PFSK-1 (cell line): ENCODE data around the gene AGO1.

Experiments used
- POLR2AphosphoS5 ChIP-seq: IDR thresholded peaks from 2 replicates; pipeline ENCODE4 v1.6.1; 2012; ENCODE audit warnings: low read depth, mild to moderate bottlenecking, control low read depth, low read length, moderate library complexity
- REST ChIP-seq, 2 experiments: IDR thresholded peaks; 2 replicates each; pipeline versions ENCODE4 v1.6.1 to v1.8.0; 2011 to 2012; ENCODE audit warnings: low read depth in 2 of 2, low read length in 2 of 2, control low read depth in 1 of 2, inconsistent platforms in 1 of 2, mild to moderate bottlenecking in 1 of 2, moderate library complexity in 1 of 2; ENCODE audit not compliant: insufficient read depth in 1 of 2

- TF ChIP-seq POLR2AphosphoS5 (no peak), REST (IDR thresholded peaks at IDR 0.05; ENCODE audit: insufficient read depth in 1 of 2, low read depth in 2 of 2, low read length in 2 of 2) (no peak)
These were observed 97.1 kb downstream of the AGO1 start for GRCh38 chr1:35980090-35980489.
